HG02571 (cell line): ENCODE measurements around the gene GOLGA2.

Source experiments
- ATAC-seq: cut with Tn5 transposase; IDR thresholded peaks from one replicate; pipeline ENCODE4 v1.9.1; 2021; ENCODE audit warnings: mild to moderate bottlenecking, moderate library complexity; ENCODE audit not compliant: unreplicated experiment

The GOLGA2 gene

GRCh38 chr9:128260340-128260739 is 15.5 kb downstream of the GOLGA2 start:
- no peak for ATAC-seq

DNA sequence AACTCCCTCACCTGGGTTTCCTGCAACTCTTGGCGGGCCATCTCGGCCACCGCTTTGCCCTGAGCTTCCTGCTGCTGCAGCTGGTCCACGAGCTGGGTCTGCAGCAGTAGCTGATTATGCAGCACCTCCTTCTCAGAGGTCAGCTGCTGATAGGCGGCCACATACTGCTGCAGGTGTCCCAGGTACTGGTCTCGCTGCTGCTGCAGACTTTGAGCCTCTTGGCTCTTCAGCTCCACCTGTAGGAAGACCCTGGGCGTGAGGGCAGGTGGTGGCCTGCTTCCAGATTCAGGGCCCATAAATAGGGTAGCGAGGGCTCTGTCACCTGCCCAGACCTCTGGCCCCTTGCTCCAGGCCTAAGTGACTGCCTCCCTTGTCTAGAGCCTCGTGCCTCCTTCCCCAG is 16.7 kb downstream of the GOLGA2 start:
- no peak for ATAC-seq

GRCh38 chr9:128258326-128258725 is 17.5 kb downstream of the GOLGA2 start:
- no peak for ATAC-seq

- no peak for ATAC-seq
These were observed 17.9 kb downstream of the GOLGA2 start for GRCh38 chr9:128257907-128258306.

DNA sequence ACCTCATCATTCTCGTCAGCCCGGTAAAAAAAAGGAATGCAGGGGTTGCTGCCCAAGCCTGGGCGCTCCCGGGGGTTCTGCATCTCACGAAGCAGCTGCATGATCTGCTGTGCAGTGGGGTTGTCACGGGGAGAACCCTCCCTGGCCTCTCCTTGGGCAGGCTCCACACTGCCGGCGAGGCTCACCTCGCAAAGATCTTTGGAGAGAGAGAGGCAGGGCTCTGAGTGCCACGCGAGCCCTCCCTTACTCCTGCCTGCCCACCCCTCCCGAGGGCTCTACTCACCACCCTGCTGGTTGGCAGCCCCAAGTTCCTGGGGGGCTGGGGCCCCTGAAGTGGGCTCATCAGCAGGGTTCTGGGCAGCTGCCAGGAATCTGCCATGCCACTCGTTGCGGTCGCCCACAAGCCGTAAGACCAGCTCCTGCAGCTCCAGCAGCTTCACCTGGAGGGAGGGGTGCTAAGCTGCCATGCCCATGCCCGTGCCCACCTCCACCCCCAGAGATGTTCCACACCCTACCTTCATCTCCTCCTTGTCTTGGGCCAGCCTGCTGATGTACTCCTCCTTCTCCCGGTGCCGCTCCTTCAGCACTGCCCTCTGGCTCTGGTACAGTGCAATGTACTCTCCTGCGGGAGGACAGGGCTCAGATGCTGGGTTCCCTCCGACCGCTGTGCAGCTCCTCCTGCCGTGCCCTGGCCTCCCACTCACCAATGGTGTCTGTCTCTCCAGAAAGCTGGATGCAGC is 18.6 kb downstream of the GOLGA2 start:
- no peak for ATAC-seq

DNA sequence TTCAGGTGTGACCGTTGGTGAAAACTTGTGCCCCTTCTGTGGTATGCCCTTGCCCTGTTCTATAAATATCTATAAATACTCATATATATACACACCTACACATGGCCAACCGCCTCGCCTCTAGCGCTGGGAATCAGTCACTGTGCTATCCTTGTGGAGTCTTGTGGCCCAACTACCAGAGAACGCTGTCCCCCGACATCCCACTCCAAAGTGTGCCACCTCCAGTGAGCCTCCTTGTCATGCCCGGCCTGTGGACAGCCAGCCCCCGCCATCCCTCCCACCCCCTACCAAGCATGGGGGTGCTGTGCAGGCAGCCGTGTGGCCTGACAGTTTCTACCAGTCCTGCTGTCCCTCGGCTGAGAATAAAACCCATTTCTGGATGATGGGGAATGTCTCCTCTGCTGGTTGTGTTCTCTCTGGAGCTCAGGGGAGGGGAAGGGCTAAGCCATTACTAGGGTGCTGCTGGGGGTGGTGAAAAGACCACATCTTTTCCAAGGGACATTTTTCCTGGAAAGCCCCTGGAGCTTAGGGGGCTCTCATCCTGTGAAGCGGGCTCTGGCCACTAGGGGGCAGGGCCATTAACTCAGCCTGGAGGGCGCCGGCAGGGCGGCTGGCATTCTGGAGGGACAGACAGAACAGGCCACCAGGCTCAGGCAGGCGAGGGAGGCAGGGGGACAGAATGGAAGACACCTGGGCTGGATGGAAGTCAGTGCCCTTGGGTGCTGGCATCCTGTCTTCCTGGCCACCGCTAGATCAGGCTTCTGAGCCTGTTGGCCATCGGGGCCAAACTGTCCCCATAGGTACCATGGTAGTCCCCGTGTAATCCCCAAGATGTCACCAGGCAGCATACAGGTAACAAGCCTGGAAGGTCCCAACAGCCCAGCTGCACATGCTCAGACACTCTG is 20.7 kb downstream of the GOLGA2 start:
- no peak for ATAC-seq

- no peak for ATAC-seq
These were observed 21.4 kb downstream of the GOLGA2 start for GRCh38 chr9:128254362-128254761.

- no peak for ATAC-seq
These were observed 21.8 kb downstream of the GOLGA2 start for GRCh38 chr9:128253991-128254346.

- ATAC-seq, result no peak
These were observed 22.4 kb downstream of the GOLGA2 start for GRCh38 chr9:128253140-128253990.

DNA sequence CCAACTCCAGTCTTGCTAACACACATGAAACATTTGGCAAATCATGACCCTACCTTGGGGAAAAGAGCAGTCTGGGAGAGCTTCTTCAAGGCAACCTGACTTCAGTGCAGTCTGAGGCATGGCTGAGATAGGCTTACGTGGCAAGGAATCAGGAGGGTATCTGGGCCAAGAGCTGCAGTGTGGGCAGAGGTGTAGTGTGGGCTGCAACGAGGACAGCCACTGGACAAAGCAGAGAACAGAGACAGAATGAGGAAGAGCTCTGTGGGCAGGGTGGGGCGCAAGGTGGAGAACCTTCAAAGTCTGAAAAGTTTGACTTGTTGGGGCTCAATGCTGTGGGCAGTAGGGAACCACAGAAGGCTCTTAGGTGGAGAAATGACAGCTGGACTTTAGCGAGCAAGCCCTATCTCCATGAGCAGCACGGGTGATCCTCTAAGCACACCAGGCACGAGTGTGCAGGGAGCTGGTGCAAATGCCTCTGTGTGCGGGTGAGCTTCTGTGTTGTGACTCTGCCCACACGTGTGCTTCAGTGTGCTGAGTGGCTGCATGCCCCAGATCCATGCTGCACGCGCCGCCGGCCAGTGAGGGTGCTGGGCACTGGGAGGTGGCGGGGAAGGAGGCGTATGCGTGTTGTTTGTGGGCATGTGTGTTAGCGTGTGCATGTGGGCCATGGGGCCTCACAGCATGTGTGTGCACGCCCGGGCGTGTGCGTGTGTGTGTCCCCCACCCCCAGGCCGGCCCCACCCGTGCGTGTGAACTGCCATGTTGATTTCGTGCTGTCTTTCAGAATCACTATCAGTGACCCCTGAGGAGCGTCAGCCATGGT is 23.3 kb downstream of the GOLGA2 start:
- no peak for ATAC-seq

- ATAC-seq, result no peak
These were observed 24.1 kb downstream of the GOLGA2 start for GRCh38 chr9:128251732-128252100.

DNA sequence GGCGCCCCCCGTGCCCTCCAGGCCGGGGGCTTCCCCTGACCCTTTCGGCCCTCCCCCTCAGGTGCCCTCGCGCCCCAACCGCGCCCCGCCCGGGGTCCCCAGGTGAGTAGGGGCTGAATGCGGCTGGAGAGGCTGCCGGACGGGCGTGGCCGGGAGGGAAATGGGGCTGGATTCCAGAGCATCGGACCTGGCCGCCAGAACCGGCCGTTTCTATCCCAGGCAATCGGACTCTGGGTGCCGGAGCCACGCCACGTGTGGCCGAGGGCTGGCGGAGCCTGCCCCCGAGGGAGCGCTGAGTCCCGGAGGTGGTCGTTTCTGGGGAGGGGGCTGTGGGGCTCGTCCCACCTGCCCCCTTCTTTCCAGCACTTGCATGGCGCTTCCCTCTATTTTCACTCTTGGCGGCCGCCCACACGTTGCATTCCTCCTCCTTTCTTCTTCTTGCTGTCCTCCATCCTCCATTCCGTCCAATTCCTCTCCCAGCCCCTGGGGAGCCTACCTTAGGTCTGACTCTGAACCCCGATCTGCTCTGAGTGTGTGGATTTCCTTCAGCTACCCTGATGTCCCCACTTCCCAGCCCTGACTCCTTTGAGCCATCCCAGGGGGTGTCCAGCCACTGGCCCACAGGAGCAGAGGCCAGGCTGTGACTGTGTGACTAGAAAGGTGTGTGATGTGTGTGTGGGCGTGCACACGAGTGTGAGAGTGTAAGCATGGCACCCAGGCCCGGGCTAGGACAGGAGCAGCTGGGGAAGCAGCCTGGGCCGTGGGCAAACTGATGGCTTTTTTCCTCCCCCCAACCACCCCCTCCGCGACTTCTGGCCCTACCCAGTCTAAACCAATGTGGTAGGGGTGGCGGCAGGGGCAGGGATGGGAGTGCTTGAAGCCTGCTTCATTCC is 24.7 kb downstream of the GOLGA2 start:
- ATAC-seq, result no peak

GRCh38 chr9:128249908-128250838 is 25.6 kb downstream of the GOLGA2 start:
- ATAC-seq, result peak; percentile 77

- ATAC-seq, result no peak
These were observed 26.3 kb downstream of the GOLGA2 start for GRCh38 chr9:128249558-128249907.

DNA sequence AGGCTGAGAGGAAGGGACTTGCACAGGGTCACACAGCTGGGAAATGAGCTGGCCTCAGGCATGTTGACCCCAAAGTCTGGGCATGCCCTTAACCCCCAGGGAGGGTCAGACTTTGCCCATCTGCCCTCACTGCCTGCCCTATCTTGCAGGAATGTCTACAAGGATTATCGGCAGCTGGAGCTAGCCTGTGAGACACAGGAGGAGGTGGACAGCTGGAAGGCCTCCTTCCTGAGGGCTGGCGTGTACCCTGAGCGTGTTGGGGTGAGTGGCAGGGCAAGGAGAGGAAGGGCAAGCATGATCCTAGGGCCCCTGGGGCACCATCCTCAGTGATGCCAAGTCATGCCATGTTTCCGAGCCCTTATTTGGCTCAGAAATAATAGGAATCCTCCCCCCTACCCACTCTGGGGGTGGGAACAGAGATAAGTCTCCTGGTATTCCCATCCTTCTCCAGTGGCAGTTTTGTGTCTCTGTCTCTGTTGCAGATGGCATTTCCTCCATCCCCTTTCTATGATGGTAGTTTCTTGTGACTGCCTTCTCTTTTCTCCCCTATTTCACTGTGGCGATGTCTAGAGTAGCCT is 28.5 kb downstream of the GOLGA2 start:
- no peak for ATAC-seq

GRCh38 chr9:128246471-128246870 is 29.3 kb downstream of the GOLGA2 start:
- no peak for ATAC-seq

DNA sequence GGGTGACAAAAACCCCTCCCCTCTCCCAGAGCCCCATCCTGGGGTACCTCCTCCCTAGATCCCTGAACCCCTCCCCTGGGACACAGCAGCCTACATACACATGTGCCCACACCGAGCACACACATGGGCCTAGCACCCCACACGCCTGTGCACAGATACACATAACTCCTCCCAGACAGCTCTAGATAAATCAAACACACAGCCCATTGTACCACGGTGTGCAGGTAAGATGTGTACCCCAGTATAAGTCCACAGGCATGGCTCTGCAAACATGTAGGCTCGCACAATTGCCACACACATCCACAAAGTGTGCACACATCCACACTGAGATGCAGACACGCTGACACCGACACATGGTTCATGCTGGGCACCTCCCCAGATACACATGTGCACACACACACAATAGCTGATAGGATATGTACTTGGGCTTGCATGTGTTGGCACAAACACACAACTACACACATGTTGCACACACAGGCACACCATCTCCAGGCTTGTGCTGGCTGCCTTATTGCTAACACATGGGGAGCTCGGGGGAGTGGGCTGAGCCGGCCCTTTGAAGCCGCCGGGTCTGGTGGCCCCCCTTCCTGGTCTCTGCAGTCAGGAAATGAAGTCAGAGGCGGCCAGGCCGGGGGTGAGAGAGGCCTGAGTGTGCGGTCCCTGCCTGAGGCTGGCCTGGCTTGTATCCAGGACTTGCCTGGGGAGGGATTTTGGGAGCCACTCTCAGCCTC is 30.2 kb downstream of the GOLGA2 start:
- no peak for ATAC-seq
